GM18511 (cell line): ENCODE data around the gene IWS1.
"Not testable (repeated sequence)": the region's sequence is repeated elsewhere in the genome, so short reads cannot be mapped to it uniquely, and the experiment has no call there.

Source experiments
- ATAC-seq: cut with Tn5 transposase; IDR thresholded peaks from one replicate; pipeline ENCODE4 v1.9.1; 2021; ENCODE audit warnings: mild to moderate bottlenecking, moderate library complexity; ENCODE audit not compliant: unreplicated experiment

The IWS1 gene

GRCh38 chr2:127463155-127463991, 62.9 kb downstream of the IWS1 start:
- no peak for ATAC-seq

GRCh38 chr2:127462461-127462860, 63.8 kb downstream of the IWS1 start:
- ATAC-seq = no peak

DNA sequence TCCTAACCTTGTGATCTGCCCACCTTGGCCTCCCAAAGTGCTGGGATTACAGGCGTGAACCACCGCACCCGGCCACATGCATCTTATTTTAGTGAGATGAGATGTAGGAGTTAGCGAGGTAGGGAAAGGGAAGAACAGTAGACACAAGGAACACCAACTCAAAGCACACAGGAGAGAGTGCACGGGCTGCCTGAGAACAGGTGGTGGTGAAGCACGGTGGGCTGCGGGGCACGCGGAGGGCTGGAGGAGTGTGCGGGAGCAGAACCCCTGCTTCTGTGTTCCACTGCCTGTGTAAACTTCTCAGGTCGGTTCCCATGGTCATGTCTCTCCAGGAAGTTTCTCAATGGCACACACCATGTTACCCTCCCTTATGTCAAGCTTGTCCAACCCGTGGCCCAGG, 69.3 kb downstream of the IWS1 start:
- ATAC-seq = no peak

DNA sequence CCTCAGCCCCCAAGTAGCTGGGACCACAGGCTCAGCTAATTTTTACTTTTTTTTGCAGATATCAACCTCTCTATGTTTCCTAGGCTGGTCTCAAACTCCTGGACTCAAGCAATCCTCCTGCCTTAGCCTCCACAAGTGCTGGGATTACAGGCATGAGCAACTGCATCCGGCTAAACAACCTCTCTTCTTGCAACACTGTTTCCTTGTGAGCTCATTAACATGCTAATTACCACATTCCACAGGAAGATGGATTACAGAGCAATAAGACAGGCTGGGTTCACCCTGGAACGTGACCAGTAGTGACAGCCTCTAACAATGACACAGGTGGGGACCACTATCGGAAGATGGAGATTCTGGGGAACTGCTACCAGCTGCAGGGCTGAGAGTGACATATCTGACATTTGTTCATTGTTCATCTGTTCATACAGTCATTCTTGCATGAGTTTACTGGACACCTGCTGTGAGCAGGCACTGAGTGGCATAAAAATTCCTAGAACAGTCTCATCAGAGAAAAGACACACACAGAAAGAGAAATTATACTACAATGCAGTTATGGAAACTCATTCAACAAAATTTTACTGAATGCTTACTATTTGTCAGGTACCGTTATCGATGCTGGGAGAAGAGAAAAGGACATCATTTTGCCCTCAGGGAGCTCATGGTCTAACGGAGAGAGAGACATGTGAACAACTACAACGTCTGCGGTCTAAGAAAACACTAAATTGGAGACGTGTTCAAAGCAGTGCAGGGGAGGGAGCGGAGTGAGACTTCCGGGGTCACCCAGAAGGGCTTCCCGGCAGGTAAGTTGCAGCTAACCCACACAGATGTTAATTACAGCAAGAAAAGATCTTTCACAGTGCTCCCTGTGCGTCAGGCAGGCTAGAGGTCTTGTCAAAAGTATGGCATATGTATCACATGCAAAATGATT, 70.5 kb downstream of the IWS1 start:
- no peak for ATAC-seq

- no peak for ATAC-seq
These were observed 71.4 kb downstream of the IWS1 start for GRCh38 chr2:127454595-127455565.

- ATAC-seq = no peak
These were observed 72.7 kb downstream of the IWS1 start for GRCh38 chr2:127453392-127454171.

DNA sequence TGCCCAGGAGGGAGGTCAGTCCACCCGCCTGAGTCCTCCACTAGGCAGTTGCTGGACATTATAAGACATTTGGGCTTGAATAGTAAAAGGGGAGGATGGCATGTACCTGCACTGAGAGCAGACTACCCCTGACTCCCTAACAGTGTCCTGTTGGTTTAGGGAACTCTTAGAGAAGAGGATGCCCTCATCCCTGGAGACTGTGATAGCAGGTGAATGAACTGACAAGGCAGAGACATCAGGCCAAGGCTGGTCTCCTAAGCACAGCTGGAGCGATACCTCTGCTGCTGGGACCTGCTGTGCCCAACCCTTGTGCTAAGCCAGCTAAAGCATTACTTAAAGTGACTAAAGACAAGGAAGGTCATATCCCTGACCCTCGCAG, 73.3 kb downstream of the IWS1 start:
- ATAC-seq = no peak

DNA sequence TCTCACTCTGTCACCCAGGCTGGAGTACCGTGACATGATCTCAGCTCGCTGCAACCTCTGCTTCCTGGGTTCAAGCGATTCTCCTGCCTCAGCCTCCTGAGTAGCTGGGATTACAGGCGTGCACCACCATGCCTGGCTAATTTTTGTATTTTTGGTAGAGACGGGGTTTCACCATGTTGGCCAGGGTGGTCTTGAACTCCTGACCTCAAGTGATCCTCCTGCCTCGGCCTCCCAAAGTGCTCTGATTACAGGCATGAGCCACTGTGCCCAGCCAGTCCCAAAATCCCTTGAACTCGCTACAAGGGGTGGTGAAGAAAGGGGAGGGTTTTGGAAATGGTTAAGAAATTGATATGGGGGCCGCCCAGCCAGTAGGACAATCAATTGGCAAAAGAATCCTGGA, 73.9 kb downstream of the IWS1 start:
- not testable (repeated sequence) for ATAC-seq

DNA sequence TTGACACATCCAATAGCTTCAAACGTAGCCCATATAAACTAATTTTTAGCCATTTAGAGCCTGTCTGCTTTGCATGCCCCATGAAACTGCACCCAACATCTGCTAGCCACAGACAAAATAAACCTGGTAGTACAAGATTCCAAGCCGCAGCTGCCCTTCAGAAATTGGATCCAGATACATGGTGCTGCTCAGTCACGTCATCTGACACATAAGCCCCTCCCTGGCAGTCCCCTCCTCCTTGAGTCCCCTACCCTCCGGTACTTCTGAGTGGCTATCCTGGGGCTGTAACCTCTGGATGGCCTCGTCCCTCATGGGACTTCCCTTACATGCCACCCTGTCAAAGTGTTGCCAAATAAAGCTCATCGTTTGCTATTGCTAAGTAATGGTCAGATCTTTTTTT, 74.3 kb downstream of the IWS1 start:
- no peak for ATAC-seq

DNA sequence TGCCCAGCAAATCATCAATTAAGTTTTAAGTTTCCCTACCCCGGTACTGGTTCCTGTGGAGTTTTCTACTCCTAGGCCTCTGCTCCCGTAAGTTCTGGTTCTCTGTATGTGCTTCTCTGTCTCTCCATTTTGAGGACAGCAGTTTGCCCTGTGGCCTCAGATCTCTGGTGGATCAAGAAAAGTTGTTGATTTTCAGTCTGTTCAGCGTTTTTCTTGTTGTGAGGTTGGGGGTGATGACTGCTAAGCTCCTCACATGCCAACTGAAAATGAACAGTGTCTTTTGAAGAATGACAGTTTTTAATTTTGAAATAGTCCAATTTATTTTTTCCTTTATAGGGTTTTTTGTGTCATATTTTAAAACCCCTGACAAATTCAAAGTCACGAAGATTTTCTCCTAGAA, 76.4 kb downstream of the IWS1 start:
- no peak for ATAC-seq

DNA sequence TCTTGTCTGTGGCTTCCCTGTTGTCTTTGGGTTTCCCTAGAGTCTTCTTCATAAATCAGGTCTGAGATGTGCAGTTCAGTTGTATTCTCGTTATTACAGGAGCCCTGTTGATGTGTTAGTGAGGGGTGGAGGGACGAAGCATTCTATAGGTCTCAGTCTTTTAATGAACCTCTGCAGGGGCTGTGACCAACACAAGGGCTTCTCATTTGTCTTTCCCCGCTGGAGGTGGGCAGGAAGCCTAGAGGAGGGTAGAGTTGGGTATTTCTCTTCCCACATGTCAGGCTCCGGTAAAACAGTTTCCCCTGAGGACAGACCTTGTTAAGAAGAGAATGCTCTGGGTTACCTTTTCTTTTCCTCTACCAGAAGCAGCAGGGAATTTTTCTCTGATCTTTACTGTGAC, 76.9 kb downstream of the IWS1 start:
- no peak for ATAC-seq

GRCh38 chr2:127448526-127448925, 77.8 kb downstream of the IWS1 start:
- ATAC-seq = no peak

DNA sequence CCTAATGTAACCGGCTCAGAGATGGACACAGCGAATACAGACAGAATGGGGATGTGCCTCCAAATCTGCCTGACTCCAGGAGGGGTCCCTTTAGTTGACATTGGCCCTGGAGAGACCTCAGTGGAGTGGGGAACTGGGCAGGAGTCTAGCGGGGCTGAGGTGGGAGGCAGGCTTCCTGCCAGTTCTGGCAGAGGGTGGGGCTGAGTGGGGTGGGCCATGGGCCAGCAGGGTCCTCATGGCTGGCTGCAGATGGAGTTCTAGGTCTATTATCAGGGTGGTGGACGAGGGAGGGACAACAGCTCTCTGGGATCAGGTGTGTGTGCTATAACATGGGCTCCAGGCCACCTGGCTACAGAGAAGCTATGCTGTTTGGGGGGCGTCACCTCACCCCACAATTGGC, 86.9 kb downstream of the IWS1 start:
- ATAC-seq = no peak

DNA sequence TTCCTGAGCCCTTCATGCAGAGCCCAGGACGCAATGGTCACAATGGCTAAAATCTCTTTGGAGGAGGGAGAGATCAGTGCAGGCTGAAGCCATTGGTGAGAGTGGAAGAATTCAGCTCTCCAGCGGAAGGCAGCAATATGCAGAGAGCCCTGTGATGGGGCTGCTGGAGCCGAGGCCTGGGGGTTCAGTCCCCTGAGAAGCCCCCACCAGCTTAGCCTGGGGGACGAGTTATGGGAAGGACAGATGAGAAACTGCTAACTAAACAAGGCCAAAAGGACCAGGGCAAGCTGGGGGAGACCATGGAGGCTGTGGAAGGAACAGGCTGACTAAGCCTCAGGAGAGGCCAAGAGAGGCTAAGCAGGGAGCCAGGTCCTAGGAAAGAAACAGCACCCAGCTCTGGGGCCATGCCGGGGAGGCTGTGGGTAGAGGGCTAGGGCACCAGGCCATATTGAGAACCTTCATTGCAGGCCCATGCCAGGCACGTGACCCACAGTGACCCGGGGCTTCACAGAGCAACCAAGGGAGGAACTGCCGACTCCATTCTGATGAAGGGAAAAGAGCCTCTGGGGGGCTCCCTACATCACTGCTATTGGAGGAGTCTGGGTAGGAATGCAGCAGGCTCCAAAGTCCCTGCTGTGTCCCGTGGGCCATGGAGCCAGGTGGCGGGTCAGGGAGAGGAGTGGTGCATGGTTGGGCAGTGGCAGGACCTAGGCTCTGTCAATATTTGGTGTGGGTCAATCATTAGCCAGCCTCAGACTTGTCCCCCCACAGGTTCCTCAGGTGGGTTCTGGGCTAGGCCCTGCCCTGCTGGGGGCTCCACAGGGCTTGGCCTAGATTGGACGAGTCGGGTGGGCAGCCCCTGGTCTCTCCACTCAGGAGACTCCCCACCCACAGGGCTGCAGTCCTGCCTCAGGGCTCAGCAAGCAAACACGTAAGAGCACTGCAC, 88.2 kb downstream of the IWS1 start:
- ATAC-seq = no peak

GRCh38 chr2:127437056-127437455, 89.2 kb downstream of the IWS1 start:
- ATAC-seq = no peak

DNA sequence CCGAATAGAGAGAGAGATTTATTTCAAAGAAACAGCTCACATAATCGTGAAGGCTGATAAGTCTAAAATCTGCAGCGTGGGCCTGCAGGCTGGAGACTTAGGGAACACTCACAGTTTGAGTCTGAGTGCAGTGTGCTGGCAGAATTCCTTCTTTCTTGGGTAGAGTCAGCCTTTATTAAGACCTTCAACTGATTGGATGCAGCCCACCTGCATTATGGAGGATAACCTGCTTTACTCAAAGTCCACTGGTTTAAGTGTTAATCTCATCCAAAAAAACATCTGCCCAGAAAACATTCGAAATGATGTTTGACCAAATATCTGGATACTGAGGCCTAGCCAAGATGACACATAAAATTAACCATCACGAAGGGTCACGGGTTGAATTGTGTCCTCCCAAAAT, 91.8 kb downstream of the IWS1 start:
- ATAC-seq = no peak

GRCh38 chr2:127431408-127432023, 94.8 kb downstream of the IWS1 start:
- ATAC-seq = no peak
